GM18873 (cell line): Measurements from ENCODE around the gene TBATA.

Source experiments
- ATAC-seq: cut with Tn5 transposase; IDR thresholded peaks from one replicate; pipeline ENCODE4 v1.9.1; 2021; ENCODE audit warnings: mild to moderate bottlenecking, moderate library complexity, moderate number of reproducible peaks; ENCODE audit not compliant: unreplicated experiment, low FRiP score

TBATA gene

GRCh38 chr10:70763567-70763966 is 21.6 kb downstream of the TBATA start:
- ATAC-seq = no peak

GRCh38 chr10:70762441-70763175 is 22.6 kb downstream of the TBATA start:
- no peak for ATAC-seq

GRCh38 chr10:70761727-70762350 is 23.3 kb downstream of the TBATA start:
- ATAC-seq = no peak

GRCh38 chr10:70761031-70761601 is 24.1 kb downstream of the TBATA start:
- no peak for ATAC-seq

GRCh38 chr10:70760271-70760787 is 24.8 kb downstream of the TBATA start:
- ATAC-seq = no peak

- ATAC-seq = no peak
These were observed 25.4 kb downstream of the TBATA start for GRCh38 chr10:70759781-70760180.

GRCh38 chr10:70758757-70759514 is 26.2 kb downstream of the TBATA start:
- no peak for ATAC-seq

GRCh38 chr10:70757856-70758255 is 27.3 kb downstream of the TBATA start:
- ATAC-seq = no peak

GRCh38 chr10:70756700-70757360 is 28.3 kb downstream of the TBATA start:
- no peak for ATAC-seq

GRCh38 chr10:70753841-70754621 is 31.1 kb downstream of the TBATA start:
- ATAC-seq = no peak

- ATAC-seq = no peak
These were observed 32.0 kb downstream of the TBATA start for GRCh38 chr10:70753026-70753663.

GRCh38 chr10:70752571-70752970 is 32.6 kb downstream of the TBATA start:
- ATAC-seq = no peak

GRCh38 chr10:70751991-70752390 is 33.2 kb downstream of the TBATA start:
- ATAC-seq = no peak

- no peak for ATAC-seq
These were observed 33.8 kb downstream of the TBATA start for GRCh38 chr10:70751356-70751755.

GRCh38 chr10:70750156-70750703 is 34.9 kb downstream of the TBATA start:
- no peak for ATAC-seq

GRCh38 chr10:70749756-70750155 is 35.4 kb downstream of the TBATA start:
- ATAC-seq = no peak

- no peak for ATAC-seq
These were observed 36.2 kb downstream of the TBATA start for GRCh38 chr10:70748801-70749573.

- no peak for ATAC-seq
These were observed 36.9 kb downstream of the TBATA start for GRCh38 chr10:70748305-70748704.
